ENCODE data around the gene F2.
"Not testable (repeated sequence)": the region's sequence is repeated elsewhere in the genome, so short reads cannot be mapped to it uniquely, and the experiment has no call there.

DNA sequence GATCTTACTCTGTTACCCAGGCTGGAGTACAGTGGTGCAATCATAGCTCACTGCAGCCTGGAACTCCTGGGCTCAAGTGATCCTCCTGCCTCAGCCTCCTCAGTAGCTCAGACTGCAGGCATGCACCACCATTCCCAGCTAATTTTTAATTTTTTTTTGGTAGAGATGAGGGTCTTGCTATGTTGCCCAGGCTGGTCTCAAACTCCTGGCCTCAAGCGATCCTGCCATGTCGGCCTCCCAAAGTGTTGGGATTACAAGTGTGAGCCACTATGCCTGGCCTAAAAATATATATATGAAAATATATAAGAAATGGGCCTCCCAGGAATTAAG, 1.2 kb upstream of the F2 start:
- not testable (repeated sequence) for TF ChIP-seq SP1 (IDR thresholded peaks at IDR 0.05); JUND (IDR thresholded peaks at IDR 0.05); YY1 (IDR thresholded peaks at IDR 0.05); RAD21 (IDR thresholded peaks at IDR 0.05); TAF1 (conservative IDR thresholded peaks at IDR 0.05)
- TF ChIP-seq, protein P1, sequence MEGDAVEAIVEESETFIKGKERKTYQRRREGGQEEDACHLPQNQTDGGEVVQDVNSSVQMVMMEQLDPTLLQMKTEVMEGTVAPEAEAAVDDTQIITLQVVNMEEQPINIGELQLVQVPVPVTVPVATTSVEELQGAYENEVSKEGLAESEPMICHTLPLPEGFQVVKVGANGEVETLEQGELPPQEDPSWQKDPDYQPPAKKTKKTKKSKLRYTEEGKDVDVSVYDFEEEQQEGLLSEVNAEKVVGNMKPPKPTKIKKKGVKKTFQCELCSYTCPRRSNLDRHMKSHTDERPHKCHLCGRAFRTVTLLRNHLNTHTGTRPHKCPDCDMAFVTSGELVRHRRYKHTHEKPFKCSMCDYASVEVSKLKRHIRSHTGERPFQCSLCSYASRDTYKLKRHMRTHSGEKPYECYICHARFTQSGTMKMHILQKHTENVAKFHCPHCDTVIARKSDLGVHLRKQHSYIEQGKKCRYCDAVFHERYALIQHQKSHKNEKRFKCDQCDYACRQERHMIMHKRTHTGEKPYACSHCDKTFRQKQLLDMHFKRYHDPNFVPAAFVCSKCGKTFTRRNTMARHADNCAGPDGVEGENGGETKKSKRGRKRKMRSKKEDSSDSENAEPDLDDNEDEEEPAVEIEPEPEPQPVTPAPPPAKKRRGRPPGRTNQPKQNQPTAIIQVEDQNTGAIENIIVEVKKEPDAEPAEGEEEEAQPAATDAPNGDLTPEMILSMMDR (IDR thresholded peaks at IDR 0.05; ENCODE audit: low read depth, low read length, missing input control): not testable (repeated sequence)
- TF ChIP-seq, protein P2, sequence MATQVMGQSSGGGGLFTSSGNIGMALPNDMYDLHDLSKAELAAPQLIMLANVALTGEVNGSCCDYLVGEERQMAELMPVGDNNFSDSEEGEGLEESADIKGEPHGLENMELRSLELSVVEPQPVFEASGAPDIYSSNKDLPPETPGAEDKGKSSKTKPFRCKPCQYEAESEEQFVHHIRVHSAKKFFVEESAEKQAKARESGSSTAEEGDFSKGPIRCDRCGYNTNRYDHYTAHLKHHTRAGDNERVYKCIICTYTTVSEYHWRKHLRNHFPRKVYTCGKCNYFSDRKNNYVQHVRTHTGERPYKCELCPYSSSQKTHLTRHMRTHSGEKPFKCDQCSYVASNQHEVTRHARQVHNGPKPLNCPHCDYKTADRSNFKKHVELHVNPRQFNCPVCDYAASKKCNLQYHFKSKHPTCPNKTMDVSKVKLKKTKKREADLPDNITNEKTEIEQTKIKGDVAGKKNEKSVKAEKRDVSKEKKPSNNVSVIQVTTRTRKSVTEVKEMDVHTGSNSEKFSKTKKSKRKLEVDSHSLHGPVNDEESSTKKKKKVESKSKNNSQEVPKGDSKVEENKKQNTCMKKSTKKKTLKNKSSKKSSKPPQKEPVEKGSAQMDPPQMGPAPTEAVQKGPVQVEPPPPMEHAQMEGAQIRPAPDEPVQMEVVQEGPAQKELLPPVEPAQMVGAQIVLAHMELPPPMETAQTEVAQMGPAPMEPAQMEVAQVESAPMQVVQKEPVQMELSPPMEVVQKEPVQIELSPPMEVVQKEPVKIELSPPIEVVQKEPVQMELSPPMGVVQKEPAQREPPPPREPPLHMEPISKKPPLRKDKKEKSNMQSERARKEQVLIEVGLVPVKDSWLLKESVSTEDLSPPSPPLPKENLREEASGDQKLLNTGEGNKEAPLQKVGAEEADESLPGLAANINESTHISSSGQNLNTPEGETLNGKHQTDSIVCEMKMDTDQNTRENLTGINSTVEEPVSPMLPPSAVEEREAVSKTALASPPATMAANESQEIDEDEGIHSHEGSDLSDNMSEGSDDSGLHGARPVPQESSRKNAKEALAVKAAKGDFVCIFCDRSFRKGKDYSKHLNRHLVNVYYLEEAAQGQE (IDR thresholded peaks at IDR 0.05): not testable (repeated sequence)
- TF ChIP-seq, protein P3, sequence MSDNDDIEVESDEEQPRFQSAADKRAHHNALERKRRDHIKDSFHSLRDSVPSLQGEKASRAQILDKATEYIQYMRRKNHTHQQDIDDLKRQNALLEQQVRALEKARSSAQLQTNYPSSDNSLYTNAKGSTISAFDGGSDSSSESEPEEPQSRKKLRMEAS (IDR thresholded peaks at IDR 0.05): not testable (repeated sequence)
- TF ChIP-seq, protein P4, sequence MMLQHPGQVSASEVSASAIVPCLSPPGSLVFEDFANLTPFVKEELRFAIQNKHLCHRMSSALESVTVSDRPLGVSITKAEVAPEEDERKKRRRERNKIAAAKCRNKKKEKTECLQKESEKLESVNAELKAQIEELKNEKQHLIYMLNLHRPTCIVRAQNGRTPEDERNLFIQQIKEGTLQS (IDR thresholded peaks at IDR 0.05): not testable (repeated sequence)

All from liver (tissue), 3 donors.